T-helper 22 cell (primary cell): Measurements from ENCODE around the gene HDDC3.

Experiments
- DNase-seq: peaks from one replicate; pipeline ENCODE4 v3.0.0-alpha.2; 2020; ENCODE audit warnings: low read depth

Gene HDDC3

GRCh38 chr15:90953947-90954711, 21.8 kb upstream of the HDDC3 start:
- no peak for DNase-seq

GRCh38 chr15:90952901-90953677, 20.7 kb upstream of the HDDC3 start:
- no peak for DNase-seq

GRCh38 chr15:90950676-90951075, 18.3 kb upstream of the HDDC3 start:
- no peak for DNase-seq

GRCh38 chr15:90949979-90950675, 17.8 kb upstream of the HDDC3 start:
- DNase-seq, result no peak

DNA sequence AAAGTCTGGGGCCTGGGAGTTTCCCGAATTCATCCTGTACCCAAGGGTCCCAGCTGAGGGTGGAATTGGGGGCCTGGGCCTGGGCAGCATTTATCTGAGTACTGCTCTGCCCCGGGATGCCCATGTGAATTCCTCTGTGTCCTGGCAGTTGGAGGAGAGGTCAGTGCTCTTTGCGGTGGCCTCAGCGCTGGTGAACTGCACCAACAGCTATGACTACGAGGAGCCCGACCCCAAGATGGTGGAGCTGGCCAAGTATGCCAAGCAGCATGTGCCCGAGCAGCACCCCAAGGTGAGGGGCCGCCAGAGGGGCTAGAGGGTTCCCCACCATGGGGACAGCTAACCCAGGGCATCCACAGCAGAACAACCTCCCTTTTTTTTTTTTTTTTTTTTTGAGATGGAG, 16.2 kb upstream of the HDDC3 start:
- DNase-seq, result no peak

- DNase-seq, result no peak
These were observed 15.4 kb upstream of the HDDC3 start for GRCh38 chr15:90947577-90948357.

DNA sequence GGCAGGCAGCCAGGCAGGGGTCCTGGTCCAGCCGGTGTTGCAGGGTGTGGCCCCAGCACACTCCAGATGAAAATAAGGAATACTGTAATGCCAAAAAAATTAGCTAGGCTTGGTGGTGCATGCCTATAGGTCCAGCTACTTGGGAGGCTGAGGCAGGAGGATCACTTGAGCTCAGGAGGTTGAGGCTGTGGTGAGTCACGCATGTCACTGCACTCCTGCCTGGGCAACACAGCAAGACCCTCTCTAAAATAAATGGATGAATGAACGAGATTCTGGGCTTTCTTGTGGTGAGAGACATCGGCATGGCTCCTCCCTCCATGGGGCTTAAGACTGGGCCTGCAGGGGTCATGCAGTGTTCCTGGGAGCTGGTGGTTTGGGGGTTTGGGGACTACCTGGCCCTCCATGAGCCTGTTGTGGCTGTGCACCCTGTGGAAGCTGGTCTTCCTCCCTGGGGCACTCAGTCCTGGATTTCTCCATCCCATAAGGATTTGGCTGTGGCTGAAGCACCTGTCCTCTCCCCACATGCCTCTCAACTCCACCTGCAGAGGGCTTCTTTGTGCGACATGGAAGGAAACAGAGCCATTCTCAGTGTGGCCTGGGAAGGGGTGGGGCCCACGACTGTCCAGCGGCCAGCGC, 14.7 kb upstream of the HDDC3 start:
- no peak for DNase-seq

GRCh38 chr15:90946538-90946937, 14.2 kb upstream of the HDDC3 start:
- no peak for DNase-seq

GRCh38 chr15:90945091-90945490, 12.7 kb upstream of the HDDC3 start:
- DNase-seq, result no peak

GRCh38 chr15:90942354-90943120, 10.2 kb upstream of the HDDC3 start:
- DNase-seq, result no peak

- no peak for DNase-seq
These were observed 8.7 kb upstream of the HDDC3 start for GRCh38 chr15:90941038-90941437.

- no peak for DNase-seq
These were observed 7.4 kb upstream of the HDDC3 start for GRCh38 chr15:90939756-90940155.

- no peak for DNase-seq
These were observed 5.9 kb upstream of the HDDC3 start for GRCh38 chr15:90938261-90938660.

DNA sequence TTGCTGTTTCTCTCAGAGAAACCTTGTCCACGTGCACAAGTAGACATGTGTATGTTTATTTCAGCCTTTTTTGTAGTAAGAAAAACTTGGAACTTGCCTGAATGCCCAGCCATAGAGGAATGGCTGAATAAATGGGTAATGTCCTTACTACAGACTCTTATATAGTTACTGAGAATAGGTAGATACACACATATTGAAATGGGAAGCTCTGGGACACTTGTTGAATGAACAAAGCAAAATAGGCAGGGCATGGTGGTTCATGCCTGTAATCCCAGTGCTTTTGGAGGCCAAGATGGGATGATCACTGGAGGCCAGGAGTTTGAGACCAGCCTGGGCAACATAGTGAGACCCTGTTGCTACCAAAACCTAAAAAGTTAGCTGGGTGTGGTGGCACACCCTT, 4.5 kb upstream of the HDDC3 start:
- no peak for DNase-seq

DNA sequence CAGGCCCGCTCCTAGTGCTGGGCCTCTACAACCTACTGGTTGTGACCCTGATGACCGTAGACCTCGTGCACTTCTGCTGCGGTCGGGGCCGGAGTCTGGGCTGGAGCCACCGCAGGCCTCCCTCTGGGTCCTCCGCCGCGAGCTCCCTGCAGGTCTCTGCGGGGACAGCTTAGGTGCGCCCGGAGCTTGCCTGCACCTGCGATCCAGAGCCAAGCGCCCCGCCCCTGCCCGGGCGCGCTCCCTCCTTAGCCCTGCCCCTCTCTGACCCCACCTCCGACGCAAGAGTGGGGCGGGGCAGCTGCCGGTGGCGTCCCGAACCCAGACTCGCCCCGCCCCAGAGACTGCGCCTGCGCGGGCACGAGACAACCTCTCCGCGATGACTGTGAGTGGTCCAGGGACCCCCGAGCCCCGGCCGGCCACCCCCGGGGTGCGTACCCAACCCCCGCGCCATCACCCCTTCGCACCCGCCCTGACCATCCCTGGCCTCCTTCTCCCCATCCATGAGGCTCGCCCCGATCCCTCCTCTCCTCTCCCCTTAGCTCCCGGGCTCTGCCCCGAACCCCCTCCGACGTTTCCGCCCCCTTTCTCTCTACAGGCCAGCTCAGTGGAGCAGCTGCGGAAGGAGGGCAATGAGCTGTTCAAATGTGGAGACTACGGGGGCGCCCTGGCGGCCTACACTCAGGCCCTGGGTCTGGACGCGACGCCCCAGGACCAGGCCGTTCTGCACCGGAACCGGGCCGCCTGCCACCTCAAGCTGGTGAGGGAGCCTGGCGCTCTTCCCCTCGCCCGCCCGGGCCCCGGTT, 2.8 kb upstream of the HDDC3 start, which contains the start of gene UNC45A:
TSS of gene UNC45A (plus strand) at position 337 of the 803 bp plus-strand sequence. CDS start at position 377, 40 bp downstream.
- peak; percentile 91 for DNase-seq

GRCh38 chr15:90934256-90934948, 2.1 kb upstream of the HDDC3 start:
- DNase-seq, result peak; percentile 72

GRCh38 chr15:90933301-90933700, 952 bp upstream of the HDDC3 start:
- no peak for DNase-seq

GRCh38 chr15:90932660-90932991, 277 bp upstream of the HDDC3 start:
- DNase-seq, result no peak

DNA sequence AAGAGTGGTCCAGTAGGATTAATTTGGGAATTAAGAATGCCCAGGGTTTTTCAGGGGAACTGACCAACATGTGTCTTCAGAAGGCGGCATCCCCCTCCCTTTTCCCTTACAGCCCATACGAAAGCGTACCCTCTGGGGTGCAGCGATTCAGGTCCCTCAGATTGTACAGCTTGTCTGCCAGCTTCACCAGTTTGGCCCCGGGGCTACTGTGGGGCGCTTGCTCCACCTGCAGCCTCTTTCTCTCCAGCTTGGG, 848 bp downstream of the HDDC3 start:
- no peak for DNase-seq
